HG03354 (cell line): ENCODE results near the gene ZNF80.
A peak's percentile ranks its signal among the peaks of the same experiment; 100 is the strongest.

ENCODE experiments used
- ATAC-seq: cut with Tn5 transposase; IDR thresholded peaks from one replicate; pipeline ENCODE4 v1.9.1; 2021; ENCODE audit warnings: mild to moderate bottlenecking; ENCODE audit not compliant: unreplicated experiment, poor library complexity, severe bottlenecking

Gene ZNF80

DNA sequence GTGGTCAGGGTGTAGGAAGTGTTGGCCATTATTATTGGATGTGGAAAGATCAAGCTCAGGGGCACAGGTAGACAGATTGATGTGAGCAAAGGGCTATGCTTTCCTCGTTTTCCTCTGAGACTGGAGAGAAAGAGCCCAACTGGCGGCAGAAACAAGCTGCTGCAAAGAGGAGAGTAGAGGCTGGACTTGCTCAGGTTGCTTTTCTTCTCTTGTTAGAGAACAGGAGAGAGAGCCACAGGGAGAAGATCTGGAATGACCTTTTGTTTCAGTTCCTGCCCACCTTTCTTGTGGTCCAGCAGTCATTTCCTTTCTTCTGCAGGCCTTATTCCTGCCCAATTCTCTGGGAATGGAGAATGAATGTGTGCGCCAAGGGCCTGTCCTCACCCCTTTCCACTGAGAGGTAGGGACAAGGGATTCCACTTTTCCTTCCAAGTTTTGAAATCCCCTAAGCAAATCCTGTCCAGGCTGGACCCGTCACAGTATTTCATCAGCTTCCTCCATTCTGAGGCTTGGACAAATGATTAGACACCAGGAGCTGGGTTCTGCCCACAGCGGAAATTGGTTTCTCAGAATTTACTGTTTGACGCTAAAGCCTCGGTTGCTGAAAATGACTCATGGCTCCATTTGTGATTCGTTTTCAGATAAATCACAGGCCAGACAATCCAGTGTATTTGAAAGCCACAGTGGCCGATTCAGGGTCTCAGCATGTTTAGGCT lies 16.1 kb downstream of the ZNF80 start:
- ATAC-seq = no peak

DNA sequence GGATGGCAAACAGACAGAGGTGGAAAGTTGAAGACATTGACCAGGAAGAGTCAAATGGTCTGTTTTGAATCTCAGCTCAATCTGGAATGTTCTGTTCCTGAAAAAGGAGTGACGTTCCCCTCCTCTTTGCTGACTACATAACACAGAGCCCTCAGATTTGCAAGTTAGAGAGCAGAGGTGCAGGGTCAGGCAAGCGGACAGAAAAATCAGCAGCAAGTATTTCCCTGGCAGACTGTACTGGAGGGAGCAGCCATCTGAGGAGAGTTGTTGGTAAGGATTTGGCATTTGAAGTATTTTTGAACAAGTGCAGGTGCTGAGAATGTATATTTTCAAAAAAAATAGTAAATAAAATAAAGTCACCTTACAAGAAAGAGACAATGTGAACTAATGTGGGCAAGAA lies 17.6 kb downstream of the ZNF80 start:
- no peak for ATAC-seq

DNA sequence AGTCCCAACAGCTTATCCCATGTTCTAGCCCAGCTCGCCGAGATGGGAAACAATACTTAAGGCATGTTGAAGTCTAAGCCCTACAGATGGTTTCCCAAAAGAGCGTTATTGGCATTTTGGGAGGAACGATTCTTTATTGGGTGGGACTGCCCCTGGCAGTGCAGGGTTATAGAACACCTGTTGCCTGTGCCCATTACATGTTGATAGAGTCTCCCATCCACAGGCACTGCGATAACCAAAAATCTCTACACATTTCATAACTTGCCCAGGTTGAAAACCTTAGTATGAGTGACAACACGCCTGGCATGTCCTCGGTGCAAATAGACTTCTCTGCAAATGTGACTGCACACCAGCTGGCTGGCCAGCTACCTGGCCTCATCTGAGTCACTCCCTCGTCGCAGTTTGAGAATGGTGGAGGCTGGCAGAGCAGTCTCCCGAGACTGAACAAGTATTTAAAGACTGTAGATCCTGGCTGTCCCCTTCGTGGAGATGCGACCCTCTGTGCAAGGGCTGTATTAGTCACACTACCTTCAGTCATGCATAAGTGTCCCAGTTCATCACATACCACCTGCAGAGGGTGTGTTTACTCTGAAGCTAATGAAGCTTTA lies 18.7 kb downstream of the ZNF80 start:
- no peak for ATAC-seq

DNA sequence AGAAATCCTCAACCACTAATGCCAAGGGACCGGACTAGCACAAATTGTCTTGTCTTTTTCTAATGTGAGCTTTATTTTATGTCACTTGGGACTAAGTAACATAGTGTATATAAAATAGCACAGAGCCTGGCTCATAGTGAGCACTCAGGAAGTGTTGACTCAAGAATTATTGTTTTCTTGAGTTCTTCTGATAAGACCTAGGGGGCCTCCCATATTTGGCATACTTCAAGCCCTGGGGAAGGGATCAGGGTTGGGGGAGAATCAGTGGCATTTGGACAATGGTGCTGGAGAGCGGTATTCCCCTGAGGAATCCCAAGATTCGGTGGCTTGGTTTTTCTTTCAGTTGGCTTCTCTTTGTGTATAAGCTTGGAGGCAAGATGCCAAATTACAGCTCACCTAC lies 19.4 kb downstream of the ZNF80 start:
- ATAC-seq = no peak

DNA sequence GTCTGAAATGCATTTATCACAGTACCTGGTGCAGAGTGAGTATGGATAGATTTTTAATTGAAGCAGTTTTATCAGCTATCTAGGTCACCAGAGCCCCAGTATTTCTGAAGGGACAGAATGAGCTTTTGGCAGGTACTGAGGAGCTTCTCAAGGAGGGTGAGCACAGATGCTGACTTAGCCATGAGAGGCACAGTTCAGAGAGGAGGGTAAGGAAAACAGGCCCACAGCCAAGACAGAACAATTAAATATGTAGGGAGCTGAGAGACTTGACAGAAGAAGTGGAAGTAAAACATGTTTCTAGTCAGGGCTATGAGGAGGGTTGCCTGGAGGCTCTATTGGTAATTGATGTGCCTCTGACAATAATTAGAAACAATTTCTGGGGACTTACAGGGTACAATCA lies 20.1 kb downstream of the ZNF80 start:
- no peak for ATAC-seq

DNA sequence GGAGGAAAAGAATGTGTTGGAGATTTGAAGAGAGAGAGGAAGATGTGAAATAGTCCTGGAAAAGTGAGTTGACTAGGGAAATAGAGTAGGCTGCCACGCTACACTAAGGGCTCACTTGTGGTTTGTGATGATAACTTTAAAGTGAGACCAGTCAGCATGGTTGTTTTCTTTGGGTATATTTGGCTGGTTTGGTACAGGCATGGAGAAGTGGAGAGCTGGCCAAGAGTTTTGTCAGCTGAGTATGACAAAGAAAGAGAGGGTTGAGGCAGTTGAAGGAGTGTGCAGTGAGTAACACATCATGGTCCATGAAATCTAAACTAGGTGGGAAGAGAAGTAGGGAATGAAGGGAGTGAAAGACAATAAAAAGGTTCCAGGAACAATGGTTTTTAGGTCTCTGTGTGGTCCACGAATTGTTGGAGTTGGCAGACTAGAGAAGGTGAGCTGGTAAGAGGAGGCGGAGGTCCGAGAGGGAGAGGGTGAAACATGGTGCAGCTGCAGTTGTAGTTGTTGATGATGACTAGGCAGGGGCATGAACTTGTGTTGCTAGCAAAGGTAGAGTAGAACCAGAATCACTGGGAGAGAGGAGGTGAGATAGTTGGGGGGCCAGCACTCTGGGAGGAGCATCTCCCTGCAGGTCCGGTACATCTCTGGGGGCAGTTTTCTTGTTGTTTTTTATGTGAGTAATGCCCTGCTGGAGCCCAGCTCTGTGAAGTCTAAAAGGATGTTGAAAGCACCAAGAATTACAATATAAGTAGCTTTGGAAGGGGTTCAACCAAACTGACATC lies 21.0 kb downstream of the ZNF80 start:
- ATAC-seq = no peak

DNA sequence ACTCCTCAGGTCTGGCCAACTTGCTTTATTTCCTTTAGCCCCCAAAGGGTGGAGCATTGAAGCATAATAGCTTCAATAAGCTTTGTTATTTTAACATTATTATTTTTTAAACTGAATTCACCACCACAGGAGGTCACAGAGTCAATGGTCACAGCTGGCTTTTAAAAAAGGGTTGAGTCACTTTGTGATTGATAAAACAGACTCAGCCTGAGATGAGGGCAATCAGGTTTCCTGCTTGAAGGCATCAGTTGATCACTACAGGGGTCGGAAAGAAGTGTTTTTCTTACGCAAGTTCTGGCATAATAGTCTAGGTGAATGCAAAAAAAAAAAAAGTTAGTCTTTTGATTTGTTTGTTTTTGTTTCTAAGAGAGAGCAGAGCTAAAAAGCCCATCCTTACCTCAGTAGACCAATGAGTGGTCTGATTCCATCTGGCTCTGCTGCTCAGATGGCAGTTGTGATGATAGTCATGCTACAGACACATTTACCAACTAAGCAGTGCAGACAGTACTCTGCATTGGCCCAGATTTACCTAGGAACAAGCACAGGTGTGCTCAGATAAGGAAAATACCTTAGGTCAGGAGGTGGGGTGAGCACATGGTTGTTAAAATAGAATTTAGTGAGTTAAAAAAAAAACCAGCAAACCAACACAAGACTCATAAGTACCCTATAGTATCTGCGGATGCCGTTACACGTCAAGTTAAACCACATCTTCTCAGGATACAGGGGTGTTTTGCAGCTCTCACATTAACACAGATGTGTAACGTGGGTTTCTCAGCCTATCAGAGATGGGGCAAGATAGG lies 22.6 kb downstream of the ZNF80 start:
- ATAC-seq = peak; percentile 40

DNA sequence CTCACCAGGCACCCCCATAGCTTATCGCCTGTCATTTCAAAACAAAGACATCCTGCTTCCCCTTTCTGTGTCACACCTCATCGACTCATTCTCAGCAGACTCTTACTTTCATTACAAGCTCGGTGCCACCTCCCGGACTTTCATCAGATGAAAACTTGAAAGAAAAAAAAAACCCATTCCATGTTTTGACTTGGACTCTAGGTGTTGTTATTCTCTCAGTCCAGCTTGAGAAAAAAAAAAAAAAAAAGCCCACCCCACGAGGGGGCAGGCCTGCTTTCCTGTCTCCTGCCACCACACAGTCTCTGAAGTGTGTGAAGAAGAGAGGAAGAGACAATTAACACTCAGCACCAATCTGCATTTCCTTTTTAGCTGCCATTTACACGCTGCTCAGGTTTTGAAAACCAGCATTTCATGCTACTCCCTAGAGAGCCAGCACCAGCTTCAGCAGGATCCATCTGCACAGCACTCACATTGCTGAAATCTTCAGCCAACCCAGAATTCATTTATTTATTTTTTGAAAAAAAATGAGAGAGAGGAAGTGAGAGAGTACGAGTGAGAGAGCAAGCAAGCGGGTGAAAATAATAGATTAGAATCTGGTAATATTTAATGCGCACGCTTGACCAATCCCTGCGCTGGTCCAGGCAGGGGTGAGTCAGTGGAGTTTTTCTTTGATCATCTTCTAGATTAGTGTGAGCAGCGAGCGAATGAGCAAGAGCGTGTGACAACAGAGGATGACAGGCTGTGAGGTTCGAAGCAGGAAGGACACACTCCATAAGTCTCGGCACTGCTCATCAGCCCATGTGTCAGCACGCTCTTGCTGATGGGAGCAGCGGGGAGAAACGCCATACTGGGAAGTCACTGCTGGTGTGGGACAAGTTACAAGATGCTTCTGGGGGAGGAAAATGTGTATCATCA lies 23.5 kb downstream of the ZNF80 start:
- peak; percentile 84 for ATAC-seq

DNA sequence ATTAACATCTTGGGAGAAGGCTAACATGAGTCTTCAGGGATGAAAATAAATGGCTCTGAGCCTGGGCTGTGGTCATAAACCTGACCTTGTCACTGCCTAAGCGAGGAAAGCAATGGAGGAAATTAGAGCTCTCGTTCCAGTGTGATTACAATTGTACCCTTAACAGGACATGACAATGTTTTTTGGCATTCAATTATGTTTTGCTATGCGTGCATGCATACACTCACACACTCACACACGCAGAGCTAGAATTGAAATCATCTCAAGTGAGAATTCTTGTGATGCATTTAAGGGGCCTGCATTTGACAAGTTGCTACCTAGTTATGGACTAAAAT lies 24.1 kb downstream of the ZNF80 start:
- ATAC-seq = peak; percentile 11

DNA sequence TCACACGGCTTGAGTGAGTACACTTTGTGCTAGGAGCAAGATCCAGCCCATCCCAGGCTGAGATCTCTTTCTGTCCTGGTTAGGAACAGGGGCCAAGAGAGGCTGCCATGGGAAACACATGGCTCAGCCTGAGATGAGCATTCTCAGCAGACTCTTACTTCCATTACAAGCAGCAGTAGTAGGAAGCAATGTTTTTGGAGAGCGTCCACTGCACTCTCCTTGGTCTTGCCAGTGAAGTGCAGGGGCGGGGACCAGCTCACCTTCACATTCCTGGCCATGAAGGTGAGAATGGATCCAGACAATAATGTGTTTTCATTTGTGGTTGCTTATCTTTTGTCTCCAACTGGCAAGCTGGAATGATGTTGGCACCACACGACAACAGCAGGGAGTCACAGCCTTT lies 24.7 kb downstream of the ZNF80 start:
- no peak for ATAC-seq

DNA sequence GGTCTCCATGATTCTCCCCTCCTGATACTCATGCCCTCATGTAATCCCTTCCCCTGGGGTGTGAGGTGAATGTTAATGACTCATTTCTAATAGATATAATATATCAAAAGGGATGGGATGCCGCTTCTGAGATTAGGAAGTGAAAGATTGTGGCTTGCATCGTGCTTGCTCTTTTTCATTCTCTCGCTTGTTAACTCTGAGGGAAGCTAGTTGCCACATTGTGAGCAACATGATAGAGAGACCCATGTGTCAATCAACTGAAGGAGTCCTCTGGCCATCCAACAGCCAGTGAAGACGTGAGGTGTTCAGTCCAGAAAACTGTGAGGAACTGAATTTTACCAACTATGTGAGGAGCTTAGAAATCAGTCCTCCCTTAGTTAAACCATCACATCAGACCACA lies 29.6 kb downstream of the ZNF80 start:
- peak; percentile 91 for ATAC-seq

DNA sequence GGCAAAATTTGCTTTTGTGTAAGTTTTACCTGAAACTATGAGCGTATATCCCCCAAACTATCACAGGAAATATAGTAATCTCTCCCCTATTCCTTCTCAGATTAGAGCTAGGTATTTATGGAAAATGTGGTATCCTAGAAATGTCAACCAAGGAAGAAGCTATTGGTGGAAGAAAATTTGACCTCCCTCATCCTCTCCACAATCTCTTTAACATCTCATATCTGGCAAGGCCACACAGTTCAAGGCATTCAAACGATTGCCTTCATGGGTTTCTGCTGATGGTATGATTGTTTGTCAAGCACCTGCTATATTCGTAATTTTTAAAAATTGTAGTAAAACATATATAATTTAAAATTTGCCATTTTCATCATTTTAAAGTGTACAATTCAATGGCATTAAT lies 31.0 kb downstream of the ZNF80 start:
- no peak for ATAC-seq

DNA sequence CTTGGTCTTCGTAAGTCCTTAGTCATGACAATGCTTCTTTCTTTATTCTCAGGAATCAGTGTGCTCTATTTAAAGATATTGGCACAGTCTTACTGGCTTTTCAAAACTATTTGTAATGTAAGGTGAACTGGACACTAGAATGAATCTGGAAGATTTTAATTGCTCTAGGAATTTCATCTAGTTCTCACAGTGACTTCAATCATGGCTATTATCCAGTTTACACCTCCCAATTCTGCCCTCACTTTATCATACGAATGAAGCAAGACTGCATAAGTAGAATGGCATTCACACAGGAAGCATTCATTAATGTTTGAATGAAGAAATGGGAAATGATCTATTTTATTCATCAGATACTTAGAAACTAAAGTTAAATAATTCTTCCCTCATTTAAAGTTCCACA lies 31.8 kb downstream of the ZNF80 start:
- ATAC-seq = no peak

DNA sequence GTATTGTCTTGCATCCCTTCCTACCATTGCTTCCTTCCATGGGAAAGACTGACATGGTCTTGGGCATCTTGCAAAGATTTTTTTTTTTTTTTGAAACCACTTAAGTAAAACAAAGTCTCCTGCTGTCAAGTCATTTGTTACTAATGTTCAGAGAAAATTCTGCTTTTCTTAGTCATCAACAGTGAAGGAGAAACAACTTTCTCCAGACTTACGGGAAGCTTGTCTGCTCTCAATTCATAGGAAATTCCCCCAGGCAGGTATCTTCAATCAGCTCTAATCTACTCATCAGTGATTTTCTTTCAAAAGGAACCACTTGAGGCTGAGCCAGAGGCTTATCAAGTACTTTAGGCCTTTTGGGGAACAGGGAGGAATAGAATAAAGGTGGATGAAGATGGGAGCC lies 42.6 kb downstream of the ZNF80 start:
- no peak for ATAC-seq

DNA sequence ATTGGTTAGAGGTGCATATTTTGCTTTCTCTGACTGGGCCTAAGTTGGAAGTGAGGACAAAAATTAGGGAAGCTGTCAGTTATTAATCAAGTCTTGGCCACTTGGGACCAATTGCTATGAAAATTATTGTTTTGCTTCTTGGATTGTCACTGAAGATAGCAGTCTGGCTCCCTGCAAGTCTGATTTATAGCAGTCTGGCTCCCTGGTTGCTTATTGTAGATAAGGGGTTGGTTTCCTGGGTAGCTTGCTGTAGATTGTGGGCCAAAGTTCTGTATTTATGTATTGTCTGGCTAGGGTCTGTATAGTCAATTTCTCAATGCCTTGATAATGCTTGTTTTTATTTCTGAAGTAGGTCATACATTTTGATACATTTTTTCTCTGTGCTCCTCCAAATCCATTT lies 45.2 kb downstream of the ZNF80 start:
- ATAC-seq = no peak

DNA sequence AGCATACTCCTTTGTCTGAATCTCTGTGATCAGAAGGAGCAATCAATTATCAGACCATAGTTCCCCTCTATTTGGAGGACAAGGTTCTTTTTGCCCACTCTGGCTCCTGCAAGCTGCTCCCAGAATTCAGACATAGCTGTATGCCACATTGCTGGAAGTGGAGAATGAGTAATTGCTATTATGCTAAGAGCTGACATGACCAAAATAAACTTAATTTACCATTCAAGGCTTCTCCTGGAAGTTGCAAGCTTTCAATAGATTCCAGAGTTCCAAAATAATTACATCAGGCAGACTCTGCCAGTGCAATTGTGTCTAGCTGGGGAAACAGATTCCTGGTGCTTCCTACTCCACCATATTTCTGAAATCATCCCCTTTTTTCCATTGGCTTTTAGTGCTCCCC lies 50.9 kb downstream of the ZNF80 start:
- no peak for ATAC-seq
